ENCODE measurements around the gene SERTAD4. TPM values are rescaled to one million over a fixed set of nuclear protein-coding genes. Genes with fewer than 3 reads are reported as not detected.

SERTAD4 gene
- total RNA-seq, 1 experiment from 2014 or later, result 8.0 TPM

- intact Hi-C loops (cut with micrococcal nuclease; ENCODE audit: unreplicated experiment), result no loop called here
- Histone ChIP-seq H3K9me3 (ENCODE audit: low read depth, low read length, poor library complexity, severe bottlenecking) (no peaks in the 10 kb centered on the region), H3K4me3 (ENCODE audit: low read depth, low read length, poor library complexity, severe bottlenecking) (peak overlapping the region; percentile 62), H3K27me3 (replicated peaks; ENCODE audit: insufficient read depth, low read depth, low read length, poor library complexity) (peaks cover 21% of the 10 kb centered on the region), H3K36me3 (ENCODE audit: insufficient read depth, low read length, poor library complexity, severe bottlenecking) (no peaks in the 10 kb centered on the region), H3K4me1 (ENCODE audit: insufficient read depth, low read length, poor library complexity, severe bottlenecking) (peaks cover 49% of the 10 kb centered on the region), H3K27ac (ENCODE audit: low read depth, low read length, poor library complexity, severe bottlenecking) (peak overlapping the region; percentile 35)
- TF ChIP-seq EZH2 (IDR thresholded peaks at IDR 0.05; ENCODE audit: borderline replicate concordance, low read depth, low read length, poor library complexity, severe bottlenecking) (no peak), CTCF (conservative IDR thresholded peaks at IDR 0.05; ENCODE audit: low read depth, low read length) (no peak)
- BruUV-seq (replicated peaks), result no TSS peak
- ChIA-PET POLR2A (ENCODE audit: low non-redundant PET) (no interaction called here), CTCF (no interaction called here)
- DNase-seq (ENCODE audit: low spot score), result peak; percentile 50
Measured at GRCh38 chr1:210233216-210233494, 559 bp downstream of the SERTAD4 start.

GRCh38 chr1:210233495-210234328, 1.1 kb downstream of the SERTAD4 start:
- peak; percentile 76 for TF ChIP-seq EZH2 (IDR thresholded peaks at IDR 0.05; ENCODE audit: borderline replicate concordance, low read depth, low read length, poor library complexity, severe bottlenecking)
- TF ChIP-seq CTCF (conservative IDR thresholded peaks at IDR 0.05; ENCODE audit: low read depth, low read length), result no peak
- DNase-seq (ENCODE audit: low spot score), result peak; percentile 55
- Histone ChIP-seq H3K9me3 (ENCODE audit: low read depth, low read length, poor library complexity, severe bottlenecking) (no peaks in the 10 kb centered on the region), H3K36me3 (ENCODE audit: insufficient read depth, low read length, poor library complexity, severe bottlenecking) (no peaks in the 10 kb centered on the region), H3K27me3 (replicated peaks; ENCODE audit: insufficient read depth, low read depth, low read length, poor library complexity) (peaks cover 21% of the 10 kb centered on the region), H3K27ac (ENCODE audit: low read depth, low read length, poor library complexity, severe bottlenecking) (no peak overlapping the region), H3K4me1 (ENCODE audit: insufficient read depth, low read length, poor library complexity, severe bottlenecking) (peaks cover 49% of the 10 kb centered on the region), H3K4me3 (ENCODE audit: low read depth, low read length, poor library complexity, severe bottlenecking) (peak overlapping the region; percentile 62)
- ChIA-PET POLR2A (ENCODE audit: low non-redundant PET) (no interaction called here), CTCF (no interaction called here)
- intact Hi-C loops (cut with micrococcal nuclease; ENCODE audit: unreplicated experiment), result no loop called here
- BruUV-seq (replicated peaks), result no TSS peak

- no TSS peak for BruUV-seq (replicated peaks)
- no peak overlapping the region for H3K27ac ChIP-seq (ENCODE audit: low read depth, low read length, poor library complexity, severe bottlenecking)
Measured at GRCh38 chr1:210234329-210234757, 1.7 kb downstream of the SERTAD4 start.

More at GRCh38 chr1:210234329-210234757, 1.7 kb downstream of the SERTAD4 start:
- peak overlapping the region; percentile 62 for H3K4me3 ChIP-seq (ENCODE audit: low read depth, low read length, poor library complexity, severe bottlenecking)
- H3K4me1 ChIP-seq (ENCODE audit: insufficient read depth, low read length, poor library complexity, severe bottlenecking), result peaks cover 55% of the 10 kb centered on the region
- H3K36me3 ChIP-seq (ENCODE audit: insufficient read depth, low read length, poor library complexity, severe bottlenecking), result no peaks in the 10 kb centered on the region
- CTCF ChIA-PET, result no interaction called here
- no peaks in the 10 kb centered on the region for H3K9me3 ChIP-seq (ENCODE audit: low read depth, low read length, poor library complexity, severe bottlenecking)
- no peak for DNase-seq (ENCODE audit: low spot score)
- POLR2A ChIA-PET (ENCODE audit: low non-redundant PET), result no interaction called here
- intact Hi-C loops (cut with micrococcal nuclease; ENCODE audit: unreplicated experiment), result no loop called here
- TF ChIP-seq CTCF (conservative IDR thresholded peaks at IDR 0.05; ENCODE audit: low read depth, low read length) (no peak), EZH2 (IDR thresholded peaks at IDR 0.05; ENCODE audit: borderline replicate concordance, low read depth, low read length, poor library complexity, severe bottlenecking) (no peak)
- H3K27me3 ChIP-seq (replicated peaks; ENCODE audit: insufficient read depth, low read depth, low read length, poor library complexity), result peaks cover 21% of the 10 kb centered on the region
